ENCODE data around the gene GPR32. TPM values are rescaled to one million over a fixed set of nuclear protein-coding genes. Genes with fewer than 3 reads are reported as not detected.

Gene GPR32
- total RNA-seq, 6 experiments from 2014 or later, result not detected

- no peaks in the 10 kb centered on the region for H3K4me1 ChIP-seq
- H3K4me3 ChIP-seq, result no peak overlapping the region
- ATAC-seq (no peak), DNase-seq (no peak)
- no peaks in the 10 kb centered on the region for H3K9me3 ChIP-seq
- H3K27ac ChIP-seq, result no peak overlapping the region
- WGBS (ENCODE audit: insufficient coverage, low coverage, low lambda C conversion rate, missing lambda C conversion rate), result under 1% methylated on average over 29 of the region's 30 CpGs
- intact Hi-C loops (cut with DNase I), result no loop called here
- no peak for TF ChIP-seq POLR2A (IDR thresholded peaks at IDR 0.05)
- TF ChIP-seq CTCF (IDR thresholded peaks at IDR 0.05), result no peak
- H3K36me3 ChIP-seq, result no peaks in the 10 kb centered on the region
- H3K27me3 ChIP-seq, result peaks cover 0 to 23% of the 10 kb centered on the region in 2 donors
These were observed 7.6 kb downstream of the GPR32 start for GRCh38 chr19:50777830-50778303.

GRCh38 chr19:50778906-50779430 is 8.7 kb downstream of the GPR32 start:
- H3K27ac ChIP-seq, result no peak overlapping the region
- ATAC-seq (no peak), DNase-seq (no peak)
- H3K36me3 ChIP-seq, result no peaks in the 10 kb centered on the region
- WGBS (ENCODE audit: insufficient coverage, low coverage, low lambda C conversion rate, missing lambda C conversion rate), result 50% methylated on average over 7 of the region's 7 CpGs
- H3K27me3 ChIP-seq, result peaks cover 0 to 23% of the 10 kb centered on the region in 2 donors
- no peaks in the 10 kb centered on the region for H3K4me1 ChIP-seq
- no peak for TF ChIP-seq POLR2A (IDR thresholded peaks at IDR 0.05)
- TF ChIP-seq CTCF (IDR thresholded peaks at IDR 0.05), result no peak
- no peak overlapping the region for H3K4me3 ChIP-seq
- H3K9me3 ChIP-seq, result no peaks in the 10 kb centered on the region
- intact Hi-C loops (cut with DNase I), result no loop called here

- no peak overlapping the region for H3K4me3 ChIP-seq
- DNase-seq, result no peak
These were observed 9.5 kb downstream of the GPR32 start for GRCh38 chr19:50779504-50780457.

More at GRCh38 chr19:50779504-50780457, 9.5 kb downstream of the GPR32 start:
- no peaks in the 10 kb centered on the region for H3K36me3 ChIP-seq
- no peak for TF ChIP-seq CTCF (IDR thresholded peaks at IDR 0.05)
- no peak for TF ChIP-seq POLR2A (IDR thresholded peaks at IDR 0.05)
- peaks cover 0 to 22% of the 10 kb centered on the region in 2 donors for H3K27me3 ChIP-seq
- WGBS (ENCODE audit: insufficient coverage, low coverage, low lambda C conversion rate, missing lambda C conversion rate), result 33% methylated on average over 20 of the region's 25 CpGs
- H3K27ac ChIP-seq, result no peak overlapping the region
- H3K4me1 ChIP-seq, result no peaks in the 10 kb centered on the region
- ATAC-seq, result no peak
- no peaks in the 10 kb centered on the region for H3K9me3 ChIP-seq
- intact Hi-C loops (cut with DNase I), result loop anchor here (10.0 kb wide), 3 partner anchors 65 to 405 kb away; partner anchors contain the start of genes NR1H2 (in 1 of the 2) and SHANK1 (in 1 of the 2)

All from right lobe of liver (tissue), 6 donors.